K562 (cell line): Measurements from ENCODE around the gene VLDLR. TPM values are rescaled to one million over a fixed set of nuclear protein-coding genes. Genes with fewer than 3 reads are reported as not detected.

ENCODE experiments used
- ATAC-seq: fragments of 200-7000 bp; cut with Tn5 transposase; 3 replicates; pipeline ENCODE4 v1.9.1; 2020; ENCODE audit warnings: moderate library complexity
- BruUV-seq: library from RNA; stranded (reverse); fragments of 400-500 nt; replicated peaks from 2 replicates; lab custom pipeline; 2021; lab: Mats Ljungman, UMichigan
- CTCF ChIA-PET: fragments of 300-600 bp; formaldehyde crosslinking; extraction: SDS; loops from one replicate; lab custom pipeline; 2021; ENCODE audit warnings: low intra/inter-chr PET ratio; lab: Yijun Ruan, JAX
- POLR2A ChIA-PET: fragments of 300-600, 350-650 bp; sonication (Branson Sonifier 250); formaldehyde crosslinking; extraction: SDS; loops from one replicate; lab custom pipeline; 2021; ENCODE audit warnings: antibody characterized with exemption, inconsistent platforms; lab: Yijun Ruan, JAX
- DNase-seq, 4 experiments: peaks; one replicate each; pipeline versions ENCODE4 v3.0.0 to v3.0.0-alpha.2; 2011 to 2018; ENCODE audit warnings: low spot score in 3 of 4, mixed read lengths in 3 of 4; ENCODE audit errors: extremely low read depth in 1 of 4
- FAIRE-seq: peaks from 2 replicates; lab custom pipeline; 2011; peaks lifted over from hg19 to GRCh38; lab: Jason Lieb, UNC
- H2AFZ ChIP-seq: 2 replicates; pipeline ENCODE4 v1.6.0; 2011; ENCODE audit warnings: low read depth, low read length, control low read depth, inconsistent platforms
- H3K27ac ChIP-seq: fragments of 200-600 bp; 3 replicates; pipeline ENCODE4 v1.8.0; 2011; ENCODE audit warnings: low read depth, mild to moderate bottlenecking, control low read depth, inconsistent platforms, low read length, moderate library complexity, mixed read lengths; ENCODE audit errors: extremely low read depth
- H3K27me3 ChIP-seq, 2 experiments: fragments of 300-600 bp in 1 of 2; 2 replicates in 1 of 2; 3 replicates in 1 of 2; pipeline versions ENCODE4 v1.6.0 to v1.8.0; 2011; ENCODE audit warnings: inconsistent platforms in 2 of 2, low read length in 2 of 2, mild to moderate bottlenecking in 1 of 2, mixed read lengths in 1 of 2, moderate library complexity in 1 of 2; ENCODE audit not compliant: control insufficient read depth in 2 of 2, insufficient read depth in 2 of 2
- H3K36me3 ChIP-seq: fragments of 300-600 bp; 3 replicates; pipeline ENCODE4 v1.8.0; 2011; ENCODE audit warnings: mild to moderate bottlenecking, low read length, inconsistent platforms; ENCODE audit not compliant: control insufficient read depth, insufficient read depth
- H3K4me1 ChIP-seq, 2 experiments: fragments of 200-600 bp in 1 of 2; replicated peaks in 1 of 2; 2 replicates in 1 of 2; 3 replicates in 1 of 2; pipeline versions ENCODE4 v1.5.1 to v1.8.0; 2011; ENCODE audit warnings: inconsistent platforms in 2 of 2, low read length in 2 of 2, mild to moderate bottlenecking in 1 of 2, mixed read lengths in 1 of 2, moderate library complexity in 1 of 2; ENCODE audit not compliant: control insufficient read depth in 2 of 2, insufficient read depth in 2 of 2
- H3K4me2 ChIP-seq: 2 replicates; pipeline ENCODE4 v1.6.1; 2011; ENCODE audit warnings: low read length, control low read depth, inconsistent platforms, mixed read lengths; ENCODE audit not compliant: insufficient read depth
- H3K4me3 ChIP-seq: fragments of 200-600 bp; sonication (generic), shearing (Covaris generic); 2 replicates; pipeline ENCODE4 v1.5.1; 2016; ENCODE audit warnings: control low read depth, inconsistent platforms
- H3K79me2 ChIP-seq: fragments of 200-600 bp; 3 replicates; pipeline ENCODE4 v1.8.0; 2011; ENCODE audit warnings: low read length, inconsistent platforms; ENCODE audit not compliant: control insufficient read depth, insufficient read depth
- H3K9ac ChIP-seq, 2 experiments: 2 replicates each; pipeline versions ENCODE4 v1.6.0 to v1.6.1; 2011; ENCODE audit warnings: low read depth in 2 of 2, low read length in 2 of 2, control low read depth in 1 of 2, inconsistent platforms in 1 of 2, mild to moderate bottlenecking in 1 of 2, mixed read lengths in 1 of 2; ENCODE audit not compliant: insufficient read depth in 1 of 2
- H3K9me1 ChIP-seq: one replicate; pipeline ENCODE4 v1.6.0; 2011; ENCODE audit warnings: inconsistent platforms, mild to moderate bottlenecking, low read length, moderate library complexity; ENCODE audit not compliant: control insufficient read depth, insufficient read depth
- H3K9me3 ChIP-seq: replicated peaks from 2 replicates; pipeline ENCODE4 v1.5.1; 2011; ENCODE audit warnings: low read depth, low read length, inconsistent platforms; ENCODE audit not compliant: control insufficient read depth, insufficient read depth
- H4K20me1 ChIP-seq: replicated peaks from 2 replicates; pipeline ENCODE4 v1.6.1; 2011; ENCODE audit warnings: low read length, inconsistent platforms, mixed read lengths; ENCODE audit not compliant: control insufficient read depth, insufficient read depth
- EZH2 ChIP-seq: IDR thresholded peaks from 2 replicates; pipeline ENCODE4 v1.6.1; 2012; ENCODE audit warnings: low read depth, mild to moderate bottlenecking, inconsistent platforms, low read length, borderline replicate concordance
- FOXP4 ChIP-seq: sonication (generic); formaldehyde crosslinking; IDR thresholded peaks from 2 replicates; pipeline ENCODE4 v1.8.0; 2022; ENCODE audit warnings: mild to moderate bottlenecking, missing genetic modification reagents, borderline replicate concordance
- ILK ChIP-seq: fragments of 450-650 bp; IDR thresholded peaks from 2 replicates; pipeline ENCODE4 v1.6.1; 2016; ENCODE audit warnings: missing genetic modification characterization, low read depth, mild to moderate bottlenecking, missing compliant biosample characterization, moderate library complexity, borderline replicate concordance
- MAX ChIP-seq: sonication (generic); formaldehyde crosslinking; IDR thresholded peaks from 2 replicates; pipeline ENCODE4 v1.9.0; 2022; ENCODE audit warnings: mild to moderate bottlenecking, missing genetic modification reagents
- MLLT1 ChIP-seq, 2 experiments: fragments of 450-650 bp; IDR thresholded peaks; 2 replicates each; pipeline ENCODE4 v1.6.1; 2016
- PRDM10 ChIP-seq: fragments of 450-650 bp; IDR thresholded peaks from 2 replicates; pipeline ENCODE4 v1.6.1; 2018; ENCODE audit not compliant: partially characterized antibody
- RNF2 ChIP-seq: sonication (generic); IDR thresholded peaks from 2 replicates; pipeline ENCODE4 v1.6.1; 2016
- ZMIZ1 ChIP-seq, 2 experiments: fragments of 150-350 bp in 1 of 2; IDR thresholded peaks; 2 replicates each; pipeline ENCODE4 v1.6.1; 2012 to 2016; ENCODE audit warnings: low read depth in 2 of 2, low read length in 2 of 2, mild to moderate bottlenecking in 1 of 2, moderate library complexity in 1 of 2
- ZNF175 ChIP-seq: fragments of 200-800 bp; sonication (Bioruptor generic); IDR thresholded peaks from 2 replicates; pipeline ENCODE4 v1.6.1; 2016; ENCODE audit warnings: low read depth, mild to moderate bottlenecking, missing genetic modification characterization, missing compliant biosample characterization
- ZNF24 ChIP-seq: fragments of 450-650 bp; IDR thresholded peaks from 2 replicates; pipeline ENCODE4 v1.6.1; 2016
- in situ Hi-C: fragments of 300-500 bp; cut with MboI; formaldehyde crosslinking; loops from 4 replicates; pipeline ENCODE4 v1.15.0; 2018; ENCODE audit warnings: inconsistent platforms, mixed read lengths
- intact Hi-C: fragments of 100-400 bp; cut with micrococcal nuclease; formaldehyde crosslinking; loops from 2 replicates; pipeline ENCODE4 v1.14.2; 2022
- polyA plus RNA-seq, 8 experiments: library from polyadenylated mRNA; depleted of rRNA in 4 of 8; stranded (reverse) in 5 of 8; unstranded in 3 of 8; fragments of >200 nt; fragmentation: Nextera tagmentation in 2 of 8; fragmentation: Illumina TruSeq in 1 of 8; extraction: Ambion mirVana in 2 of 8; extraction: Trizol in 1 of 8; gene quantifications; 2 replicates each; pipeline versions ENCODE4 v1.2.1 to v1.2.3, GENCODE V29; 2011 to 2014; ENCODE audit warnings: inconsistent platforms in 1 of 8, missing spikeins in 1 of 8
- total RNA-seq, 7 experiments: library from RNA; depleted of rRNA in 6 of 7; stranded (reverse); fragments of >200 nt in 6 of 7; fragmentation: Illumina TruSeq in 2 of 7; extraction: Trizol in 2 of 7; gene quantifications; 2 replicates each; pipeline versions ENCODE4 v1.2.1 to v1.2.3, GENCODE V29; 2011 to 2021; ENCODE audit warnings: low replicate concordance in 1 of 7

VLDLR gene
- total and polyA plus RNA-seq, 9 of the 15 experiments (the other 6 are each of a cell fraction or from before 2014, with no cell fraction given): 0.03 to 0.58 (median 0.08) TPM

GRCh38 chr9:2591967-2592366 is 29.6 kb upstream of the VLDLR start (continued):
- TF ChIP-seq PRDM10 (no peak), ZNF175 (CRISPR knock-in tag) (no peak)

- H3K4me3 ChIP-seq: no peak overlapping the region
- no peak overlapping the region for H3K9ac ChIP-seq
- DNase-seq (no peak), ATAC-seq (no peak), FAIRE-seq (no peak)
- no peaks in the 10 kb centered on the region for H4K20me1 ChIP-seq
- H3K36me3 ChIP-seq: no peaks in the 10 kb centered on the region
- H2AFZ ChIP-seq: no peak overlapping the region
- H3K4me2 ChIP-seq: no peak overlapping the region
- H3K9me3 ChIP-seq: no peaks in the 10 kb centered on the region
- H3K9me1 ChIP-seq: no peaks in the 10 kb centered on the region
- no TSS peak for BruUV-seq
- in situ Hi-C loops: no loop called here
- ChIA-PET CTCF (no interaction called here), POLR2A (no interaction called here)
- intact Hi-C loops: no loop called here
- no peaks in the 10 kb centered on the region for H3K79me2 ChIP-seq
- H3K27me3 ChIP-seq: no peaks in the 10 kb centered on the region
- no peak overlapping the region for H3K27ac ChIP-seq
- no peaks in the 10 kb centered on the region for H3K4me1 ChIP-seq
- TF ChIP-seq RNF2: no peak
- no peak for TF ChIP-seq MAX
- no peak for TF ChIP-seq MLLT1 (IDR thresholded peaks at IDR 0.05)
- no peak for TF ChIP-seq FOXP4 (CRISPR knock-in tag)
- no peak for TF ChIP-seq EZH2
- TF ChIP-seq ZMIZ1 (IDR thresholded peaks at IDR 0.05; ENCODE audit: low read depth in 2 of 2, low read length in 2 of 2): no peak
- TF ChIP-seq ZNF24: no peak
- TF ChIP-seq ILK: no peak
Observed at GRCh38 chr9:2593744-2594143, 27.8 kb upstream of the VLDLR start.
